Hematopoietic multipotent progenitor cell (in vitro differentiated cells): ENCODE data around the gene WWOX. TPM values are rescaled to one million over a fixed set of nuclear protein-coding genes. Genes with fewer than 3 reads are reported as not detected.

ENCODE experiments used
- DNase-seq, 3 donors: peaks; one replicate each; pipeline ENCODE4 v3.0.0-alpha.2; 2011 to 2015; ENCODE audit warnings: low read depth in 2 of 3, low spot score in 2 of 3
- total RNA-seq: library from RNA; depleted of rRNA; stranded (reverse); fragments of >200 nt; gene quantifications from one replicate; pipeline ENCODE4 v1.2.3, GENCODE V29; 2012

The WWOX gene
- total RNA-seq, 1 donor = 24.8 TPM

DNA sequence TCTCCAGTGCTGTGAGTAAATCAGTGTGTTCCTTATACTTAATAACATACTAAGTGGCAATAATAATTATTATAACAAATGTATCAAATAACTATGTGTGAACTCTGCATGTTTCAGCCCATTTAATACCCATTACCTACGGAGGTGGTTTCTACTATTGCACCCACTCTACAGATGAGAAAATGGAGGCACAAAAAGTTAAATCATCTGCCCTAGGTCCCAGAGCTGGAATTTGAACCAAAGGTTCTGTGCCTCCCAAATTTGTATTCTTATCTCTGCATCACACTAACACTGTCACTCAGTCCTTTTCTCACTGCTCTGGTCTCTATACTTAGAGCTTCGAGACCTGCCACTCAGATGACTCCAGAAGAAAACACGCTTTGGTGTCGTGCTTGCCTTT lies 1084.1 kb downstream of the WWOX start:
- no peak for DNase-seq

DNA sequence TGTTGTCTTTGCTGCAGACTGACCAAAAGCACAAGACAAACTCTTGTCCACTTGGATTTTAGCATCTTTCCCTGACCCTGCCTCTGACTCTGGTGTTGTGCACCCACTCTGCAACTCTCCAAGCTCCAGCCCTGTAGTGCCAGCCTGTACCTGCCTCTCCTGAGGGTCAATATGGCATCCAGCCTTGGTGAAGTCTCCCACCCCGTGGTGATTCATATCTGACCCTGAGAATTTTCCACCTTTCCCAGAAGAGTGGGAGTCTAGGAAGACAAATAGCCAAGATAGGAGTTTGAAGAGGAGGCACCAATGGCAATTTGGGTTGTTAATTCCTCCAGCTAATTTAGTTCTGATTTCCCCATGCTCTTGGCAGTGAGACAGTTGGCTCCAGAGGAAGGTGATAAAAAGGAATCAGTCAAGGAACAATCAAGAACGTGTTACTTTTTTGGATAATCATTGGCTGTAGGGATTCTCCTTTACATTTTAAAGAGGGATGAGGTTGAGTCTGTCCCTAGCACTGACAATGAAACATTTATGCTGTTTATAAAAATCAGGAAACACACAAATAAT lies 1085.1 kb downstream of the WWOX start:
- no peak for DNase-seq

DNA sequence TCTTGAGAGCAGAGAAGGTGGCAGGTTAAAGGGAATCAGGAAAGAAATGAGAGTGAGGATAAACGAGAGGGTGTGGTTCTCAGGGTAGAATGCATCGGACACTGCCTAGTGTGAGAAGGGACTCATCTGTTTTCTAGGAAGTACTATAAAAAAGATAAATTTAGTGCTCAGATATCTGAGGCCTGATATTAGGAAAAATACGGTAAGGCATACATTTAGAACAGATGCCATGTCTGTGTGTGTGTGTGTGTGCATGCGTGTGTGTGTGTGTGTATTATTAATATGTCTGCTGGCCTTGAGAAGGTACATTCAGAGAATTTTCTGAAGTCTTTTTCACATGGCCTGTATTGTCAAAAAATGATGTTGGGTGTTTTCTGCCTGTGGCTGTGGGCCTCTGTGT lies 1086.3 kb downstream of the WWOX start:
- no peak for DNase-seq

DNA sequence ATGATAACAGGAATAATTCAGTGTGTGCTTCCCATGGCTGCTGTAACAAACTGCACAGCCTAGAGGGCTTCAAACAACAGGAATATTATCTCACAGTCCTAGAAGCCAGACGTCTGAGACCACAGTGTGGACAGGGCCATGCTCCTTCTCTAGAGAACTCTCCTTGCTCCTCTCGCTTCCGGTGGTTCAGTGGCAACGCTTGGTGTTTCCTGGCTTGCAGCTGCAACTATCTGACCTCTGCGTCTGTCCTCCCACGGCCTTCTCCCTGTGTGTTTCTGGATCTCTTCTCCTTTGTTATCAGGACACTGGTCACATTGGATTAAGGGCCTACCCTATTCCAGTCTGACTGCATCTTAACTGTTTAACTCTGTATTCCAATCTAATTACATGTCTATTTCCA lies 1086.7 kb downstream of the WWOX start:
- no peak for DNase-seq

DNA sequence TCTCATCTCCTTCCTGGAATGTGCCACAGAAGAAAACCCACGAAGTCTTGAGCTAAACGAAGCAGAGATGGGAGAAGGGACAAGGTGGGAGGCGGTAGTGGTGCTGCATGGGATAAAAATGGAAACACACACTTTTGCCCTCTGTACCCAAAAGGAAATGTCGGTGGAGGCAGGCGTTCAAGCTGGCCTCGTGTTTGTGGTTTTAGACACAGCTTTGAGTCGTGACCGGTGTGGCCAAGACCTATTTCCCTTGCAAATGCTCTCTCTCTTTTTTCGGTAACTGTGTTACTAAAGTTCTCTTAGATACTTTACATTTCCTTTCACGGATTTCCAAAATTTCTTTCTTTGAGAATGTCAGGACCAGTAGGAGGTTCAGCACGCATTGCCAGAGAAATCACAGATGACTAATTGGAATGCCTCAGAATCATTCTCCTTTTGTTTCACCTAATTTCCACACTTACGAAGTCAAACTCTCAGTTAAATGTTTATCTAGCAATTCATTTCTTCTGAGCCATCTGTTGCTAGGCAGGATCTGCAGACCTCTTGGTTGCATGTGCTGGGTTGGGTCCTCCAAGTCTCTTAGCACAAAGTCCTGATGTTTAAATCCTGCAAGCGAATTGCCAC lies 1088.8 kb downstream of the WWOX start:
- DNase-seq = no peak

DNA sequence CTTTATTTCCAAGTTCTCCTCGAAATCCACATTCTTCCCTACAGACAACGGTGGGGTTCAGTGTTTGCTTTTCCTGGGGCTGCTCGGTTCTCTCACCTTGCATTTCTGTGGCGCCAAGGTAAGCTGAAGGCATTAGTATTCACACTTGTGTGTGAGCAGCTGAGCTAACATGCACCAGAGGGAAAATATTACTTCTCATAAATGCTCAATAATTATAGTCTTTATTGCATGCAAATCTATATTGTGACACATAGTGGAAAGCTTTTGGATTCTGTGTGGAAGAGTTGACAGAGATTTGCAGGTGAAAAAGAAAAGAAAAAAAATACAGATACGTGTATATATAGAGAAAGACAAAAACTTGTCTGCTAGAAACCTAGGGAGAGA lies 1089.3 kb downstream of the WWOX start:
- no peak for DNase-seq

DNA sequence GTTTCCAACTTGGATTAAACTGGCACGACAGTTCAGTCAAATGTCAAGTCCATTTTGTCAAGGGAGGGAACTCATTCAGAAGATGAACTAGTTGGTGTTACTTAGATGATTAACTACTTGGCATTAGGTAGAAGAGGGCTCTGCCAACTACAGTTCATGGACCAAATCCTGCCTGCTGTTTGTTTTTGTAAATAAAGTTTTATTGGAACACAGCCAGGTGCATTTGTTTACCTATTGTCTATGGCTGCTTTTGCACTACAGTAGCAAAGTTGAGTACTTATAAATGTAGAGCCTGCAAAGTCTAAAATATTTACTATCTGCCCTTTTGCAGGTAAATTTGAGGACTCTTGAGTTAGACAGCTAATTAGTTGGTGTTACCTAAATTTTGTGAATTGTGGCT lies 1091.1 kb downstream of the WWOX start:
- no peak for DNase-seq

DNA sequence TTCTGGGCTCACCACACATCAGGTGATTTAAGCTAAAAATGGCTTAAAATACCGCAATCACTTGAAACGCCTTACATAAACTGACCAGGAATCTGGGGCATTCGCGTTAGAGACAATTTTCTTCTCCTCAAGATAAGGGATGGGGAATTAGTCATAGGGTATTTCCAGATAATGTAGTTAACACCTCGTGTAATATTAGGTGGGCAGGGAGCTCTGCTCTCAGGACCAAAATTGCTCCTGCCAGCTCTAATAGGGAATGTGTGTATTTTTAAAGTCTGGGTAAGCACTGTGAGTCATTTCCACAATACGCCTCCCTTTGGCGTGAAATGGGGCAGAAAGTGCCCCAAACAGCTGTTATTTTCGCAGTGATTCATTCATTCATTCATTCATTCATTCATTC lies 1092.5 kb downstream of the WWOX start:
- no peak for DNase-seq

DNA sequence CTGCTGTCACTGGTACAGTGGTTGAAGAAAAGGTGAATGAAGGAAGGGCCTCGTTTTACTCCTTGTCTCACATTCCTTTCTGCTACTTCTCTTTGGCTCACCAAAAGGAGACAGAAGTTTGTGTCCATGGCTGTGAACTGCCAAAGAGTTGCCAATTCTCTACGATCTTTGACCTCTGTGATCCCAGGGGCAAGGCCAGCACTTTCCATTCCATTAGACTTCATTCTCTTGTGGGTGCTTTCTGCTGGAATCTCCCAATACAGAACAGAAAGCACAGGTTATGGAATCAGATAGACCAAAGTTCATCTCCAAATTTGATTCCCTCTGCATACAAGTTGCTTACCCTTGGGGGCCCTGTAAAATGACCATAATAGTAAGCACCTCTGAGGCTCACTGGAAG lies 1093.5 kb downstream of the WWOX start:
- no peak for DNase-seq

DNA sequence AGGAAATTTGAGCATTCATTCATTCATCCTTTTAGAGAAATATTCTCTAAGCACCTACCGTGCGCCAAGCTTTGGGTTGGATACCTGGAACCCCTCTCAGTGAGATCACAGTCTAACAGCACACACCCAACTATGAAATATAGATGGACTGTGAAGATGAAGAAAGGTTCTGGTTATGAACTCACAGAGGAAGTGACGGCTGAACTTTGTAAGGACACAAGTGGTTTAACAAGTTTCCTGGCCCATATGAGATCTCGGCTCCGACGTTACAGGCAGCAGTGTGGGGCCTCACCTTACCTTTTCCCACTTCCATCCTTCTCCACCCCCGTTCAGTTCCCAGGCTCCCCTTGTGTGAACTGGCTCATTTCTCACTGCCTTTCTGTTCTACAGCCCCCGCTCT lies 1094.8 kb downstream of the WWOX start:
- DNase-seq = no peak

DNA sequence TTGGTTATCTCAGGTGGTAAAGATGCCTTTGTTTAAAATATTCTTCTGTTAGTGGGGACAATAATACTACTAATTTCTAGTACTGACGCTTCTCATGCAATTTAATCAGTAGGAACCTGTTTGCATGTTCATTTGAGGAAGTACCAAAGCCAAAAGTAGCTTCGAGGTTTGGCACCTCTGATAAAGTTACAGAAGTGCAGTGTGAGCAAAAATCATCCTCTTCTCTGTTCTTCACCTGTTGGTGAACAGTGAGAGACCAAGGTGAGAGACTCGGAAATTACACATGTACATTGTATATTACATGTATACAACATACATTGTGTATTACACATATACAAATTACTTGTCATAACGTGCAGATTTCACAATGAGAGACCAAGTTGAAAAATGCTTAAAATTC lies 1096.5 kb downstream of the WWOX start:
- peak in 1 of 3 donors; percentile 48 for DNase-seq

DNA sequence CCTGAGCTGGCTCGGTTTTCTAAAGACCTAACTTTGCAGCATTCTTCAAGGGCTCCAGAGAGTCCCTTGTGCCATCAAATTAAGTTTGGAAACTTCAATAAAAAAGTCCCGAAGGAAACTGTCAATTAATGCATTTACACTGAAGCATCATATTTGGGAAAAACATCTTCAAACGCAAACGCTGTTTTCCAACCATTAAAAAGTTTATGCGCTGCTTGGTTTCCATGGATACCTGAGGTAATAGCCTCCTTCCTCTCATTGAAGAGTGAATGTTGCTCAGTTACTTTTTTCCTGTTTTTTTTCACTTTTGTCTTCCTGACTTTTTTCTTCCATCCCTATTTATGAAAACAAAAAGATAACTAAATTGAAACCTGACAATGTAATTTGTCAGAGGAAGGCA lies 1102.0 kb downstream of the WWOX start:
- no peak for DNase-seq

DNA sequence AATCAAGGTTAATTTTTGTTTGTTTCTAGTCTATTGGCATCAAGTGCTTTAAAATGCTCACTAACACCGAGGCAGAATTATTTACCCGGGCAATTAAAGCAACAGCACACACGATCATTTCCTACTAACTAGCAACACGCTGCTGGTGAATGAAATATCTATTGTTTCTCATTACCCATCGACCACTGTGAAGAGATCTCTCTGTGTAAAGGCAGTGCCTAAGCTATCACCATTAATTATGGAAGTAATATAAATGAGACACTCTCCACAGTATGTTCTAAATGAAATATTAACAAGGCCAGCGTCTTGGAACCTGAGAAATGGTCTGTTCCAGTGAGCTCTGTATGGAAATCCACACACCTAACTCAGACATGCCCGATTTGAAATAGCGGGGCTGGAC lies 1103.5 kb downstream of the WWOX start:
- DNase-seq = no peak

DNA sequence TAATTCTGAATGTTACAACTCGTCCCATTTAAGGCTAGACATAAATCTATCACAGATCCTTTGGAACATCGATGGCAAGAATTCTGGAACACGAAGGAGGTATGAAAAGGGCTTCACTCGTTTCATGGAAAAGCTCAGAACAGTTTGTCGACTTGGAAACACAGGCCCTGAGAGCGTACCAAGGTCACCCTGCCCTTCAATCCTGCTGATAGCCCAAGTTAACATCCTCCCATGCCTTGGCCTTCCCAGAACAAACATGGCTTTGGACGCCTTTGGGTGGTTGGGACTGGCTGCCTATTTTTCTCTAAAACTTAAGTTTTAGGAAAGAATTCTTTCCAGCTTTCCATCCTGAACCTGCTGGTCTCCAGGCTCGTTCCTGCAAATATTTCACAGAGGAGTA lies 1105.0 kb downstream of the WWOX start:
- no peak for DNase-seq

DNA sequence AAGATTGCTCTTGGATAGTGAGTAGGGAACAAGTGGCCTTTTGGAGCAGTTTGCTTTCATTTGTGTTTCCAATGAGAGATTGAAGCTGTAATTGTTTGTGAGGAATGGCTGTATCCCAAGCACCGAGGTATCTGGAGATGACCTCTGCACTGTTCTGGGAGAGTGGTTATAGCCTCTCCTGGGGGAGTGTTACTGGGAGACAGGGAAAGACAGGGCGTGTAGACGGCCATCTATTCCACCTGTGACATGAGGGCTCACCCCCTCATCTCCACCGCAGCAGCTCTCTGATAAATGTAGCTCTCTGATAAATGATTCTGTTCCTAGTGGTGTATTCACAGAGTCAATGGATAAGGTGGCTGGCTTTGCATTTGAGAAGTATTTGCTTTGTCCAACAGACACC lies 1107.4 kb downstream of the WWOX start:
- no peak for DNase-seq

DNA sequence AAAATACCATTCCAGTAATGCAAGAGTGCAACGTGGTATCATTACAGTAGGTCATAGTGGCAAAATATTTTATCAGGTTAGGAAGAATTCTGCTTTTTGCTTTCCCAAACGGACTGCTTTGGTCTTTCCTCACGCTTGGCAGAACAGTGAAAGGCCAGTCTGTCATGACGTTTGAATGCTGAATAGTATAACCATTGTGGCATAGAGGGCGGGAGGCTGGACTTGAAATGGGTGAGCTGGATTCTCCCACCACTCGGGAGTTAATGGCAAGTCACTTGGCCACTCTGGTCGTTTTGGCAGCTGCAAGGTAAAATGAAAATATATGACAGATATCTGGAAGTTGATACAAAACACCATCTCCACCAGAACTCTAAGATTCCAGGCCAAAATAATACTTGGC lies 1109.9 kb downstream of the WWOX start:
- DNase-seq = no peak

DNA sequence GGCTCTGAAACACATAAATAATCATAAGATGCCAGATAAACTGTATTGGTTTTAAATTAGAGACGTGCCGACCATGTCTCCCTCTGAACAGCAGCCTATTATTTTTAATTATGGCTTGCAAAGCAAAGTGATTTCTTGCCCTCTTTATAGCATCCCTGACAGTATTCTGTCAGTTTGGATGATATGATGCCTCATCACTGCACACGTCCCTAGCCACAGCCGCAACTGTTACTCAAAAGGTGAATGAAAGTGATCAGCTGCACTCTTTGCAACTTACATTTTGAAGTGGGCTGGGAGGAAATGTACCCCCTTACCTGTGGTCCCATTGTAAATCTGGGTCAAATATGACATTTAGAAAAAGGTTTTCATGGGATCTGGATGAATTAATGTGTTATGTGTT lies 1111.2 kb downstream of the WWOX start:
- no peak for DNase-seq

DNA sequence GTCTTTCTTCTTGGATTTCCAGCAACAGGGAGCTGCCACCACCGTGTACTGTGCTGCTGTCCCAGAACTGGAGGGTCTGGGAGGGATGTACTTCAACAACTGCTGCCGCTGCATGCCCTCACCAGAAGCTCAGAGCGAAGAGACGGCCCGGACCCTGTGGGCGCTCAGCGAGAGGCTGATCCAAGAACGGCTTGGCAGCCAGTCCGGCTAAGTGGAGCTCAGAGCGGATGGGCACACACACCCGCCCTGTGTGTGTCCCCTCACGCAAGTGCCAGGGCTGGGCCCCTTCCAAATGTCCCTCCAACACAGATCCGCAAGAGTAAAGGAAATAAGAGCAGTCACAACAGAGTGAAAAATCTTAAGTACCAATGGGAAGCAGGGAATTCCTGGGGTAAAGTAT lies 1112.1 kb downstream of the WWOX start:
- DNase-seq = no peak

DNA sequence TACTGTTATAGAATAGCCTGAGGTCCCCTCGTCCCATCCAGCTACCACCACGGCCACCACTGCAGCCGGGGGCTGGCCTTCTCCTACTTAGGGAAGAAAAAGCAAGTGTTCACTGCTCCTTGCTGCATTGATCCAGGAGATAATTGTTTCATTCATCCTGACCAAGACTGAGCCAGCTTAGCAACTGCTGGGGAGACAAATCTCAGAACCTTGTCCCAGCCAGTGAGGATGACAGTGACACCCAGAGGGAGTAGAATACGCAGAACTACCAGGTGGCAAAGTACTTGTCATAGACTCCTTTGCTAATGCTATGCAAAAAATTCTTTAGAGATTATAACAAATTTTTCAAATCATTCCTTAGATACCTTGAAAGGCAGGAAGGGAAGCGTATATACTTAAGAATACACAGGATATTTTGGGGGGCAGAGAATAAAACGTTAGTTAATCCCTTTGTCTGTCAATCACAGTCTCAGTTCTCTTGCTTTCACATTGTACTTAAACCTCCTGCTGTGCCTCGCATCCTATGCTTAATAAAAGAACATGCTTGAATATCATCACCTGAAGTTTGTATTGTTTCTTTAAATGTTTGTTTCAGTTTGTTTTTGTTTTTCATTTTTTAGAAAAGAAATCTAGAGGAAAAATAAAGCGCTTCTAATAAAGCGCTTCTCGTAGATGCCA lies 1112.8 kb downstream of the WWOX start:
- no peak for DNase-seq

DNA sequence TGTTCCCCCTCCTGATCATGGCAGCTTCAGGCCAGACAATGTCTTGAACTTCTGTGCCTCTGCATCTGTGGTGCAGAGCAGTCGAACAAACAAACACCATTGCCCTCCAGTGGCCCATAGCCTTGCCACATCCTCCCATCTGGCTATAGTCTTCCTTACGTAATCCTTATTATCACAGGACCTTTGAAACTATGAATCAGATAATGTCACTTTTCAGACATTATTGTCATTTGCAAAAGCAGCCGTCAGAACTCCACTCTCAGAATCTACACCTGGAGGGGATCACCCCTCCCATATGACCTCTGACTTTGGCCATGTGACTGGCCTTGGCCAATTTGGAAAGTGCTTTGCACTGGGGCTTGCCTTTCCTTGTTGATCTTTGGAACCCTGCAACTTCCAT lies 1113.8 kb downstream of the WWOX start:
- DNase-seq = peak in 2 of 3 donors; percentile 18 to 55

DNA sequence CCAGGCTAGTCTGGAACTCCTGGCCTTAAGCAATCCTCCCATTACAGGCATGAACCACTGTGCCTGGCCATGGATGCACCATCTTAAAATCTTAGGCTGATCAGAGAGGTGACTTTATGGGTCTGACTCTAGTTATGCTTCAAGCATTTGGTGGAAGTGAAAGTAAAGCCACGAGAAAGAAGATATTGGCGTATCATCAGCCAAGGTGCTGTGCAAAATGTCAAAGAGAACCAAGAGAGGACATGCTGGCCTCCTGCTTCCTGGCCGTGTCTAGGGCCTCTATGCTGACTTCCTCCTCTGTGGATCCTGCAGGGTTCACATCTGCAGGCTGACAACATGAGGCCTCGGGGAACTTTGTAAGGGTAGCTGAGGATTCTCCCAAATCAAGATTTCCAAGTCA lies 1115.8 kb downstream of the WWOX start:
- DNase-seq = no peak

DNA sequence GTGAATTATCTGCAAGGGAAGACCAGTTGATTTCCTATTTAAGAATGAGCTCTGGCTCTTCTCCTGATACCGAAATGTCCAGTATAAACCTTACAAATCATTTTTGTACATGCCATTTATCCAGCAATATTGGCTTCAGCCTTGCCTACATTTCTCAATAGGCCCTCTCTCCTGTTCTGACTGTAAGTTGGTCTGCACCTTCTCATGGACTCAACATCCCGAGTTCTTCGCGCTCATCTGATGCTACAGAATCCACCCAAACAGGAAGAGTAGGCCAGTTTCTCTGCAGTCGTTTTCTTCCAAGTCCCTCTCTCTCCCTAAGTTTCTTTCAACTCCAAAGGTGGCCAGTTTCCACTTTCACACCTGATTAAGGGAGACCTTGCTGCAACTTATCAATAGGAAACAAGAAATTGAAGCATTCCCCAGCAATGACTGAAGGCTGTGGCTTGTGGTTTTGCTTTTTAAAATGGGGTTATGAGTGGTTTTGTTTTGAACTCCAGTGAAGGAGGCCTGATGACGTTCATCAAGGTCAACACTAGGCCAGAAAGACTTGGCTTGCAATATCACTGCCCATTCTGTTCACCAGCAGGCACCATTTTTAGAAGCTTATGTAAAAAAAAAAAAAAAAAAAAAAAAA lies 1118.0 kb downstream of the WWOX start:
- DNase-seq = peak in 1 of 3 donors; percentile 21
